Measurements from ENCODE around the gene GSS.
A peak's percentile ranks its signal among the peaks of the same experiment; 100 is the strongest.

The GSS gene

GRCh38 chr20:34978092-34978744 lies 22.6 kb upstream of the GSS start:
- no peak for DNase-seq

GRCh38 chr20:34977365-34978091 lies 21.9 kb upstream of the GSS start:
- DNase-seq = no peak

DNA sequence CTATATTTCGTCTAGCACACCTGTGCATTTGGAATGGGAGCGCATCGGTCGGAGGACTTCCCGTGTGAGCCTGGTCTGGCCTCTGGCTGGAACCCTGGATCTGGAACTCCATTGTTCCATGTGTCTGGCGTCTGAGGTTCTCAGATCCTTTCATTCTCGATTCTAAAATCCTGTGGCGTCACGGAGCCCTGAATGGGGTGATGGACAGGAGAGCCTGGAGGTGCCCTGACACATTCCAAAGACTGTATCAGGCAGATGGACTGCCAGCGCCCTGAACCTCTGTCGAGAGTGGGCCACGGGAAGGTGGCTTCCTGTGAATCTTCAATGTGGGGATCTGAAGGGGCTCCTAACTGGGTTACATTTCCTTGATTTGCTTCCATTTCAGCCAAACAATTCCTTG lies 20.7 kb upstream of the GSS start:
- no peak for DNase-seq

DNA sequence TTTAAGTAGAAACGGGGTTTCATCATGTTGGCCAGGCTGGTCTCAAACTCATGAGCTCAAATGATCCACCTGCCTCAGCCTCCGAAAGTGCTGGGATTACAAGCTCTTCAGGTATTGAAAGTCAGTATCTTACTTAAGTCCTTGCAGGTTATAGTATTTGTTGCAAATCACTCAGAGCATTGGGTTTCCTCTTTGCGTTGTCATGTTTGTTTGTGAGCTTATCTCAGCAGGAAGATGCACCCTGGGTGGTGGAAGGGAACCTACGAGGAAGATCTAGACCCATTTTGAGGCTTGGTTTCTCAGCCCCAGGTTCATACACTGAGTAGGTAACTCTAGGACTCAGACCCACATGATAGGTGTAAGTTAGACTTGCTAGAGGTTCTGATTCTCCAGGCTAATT lies 18.6 kb upstream of the GSS start:
- DNase-seq = no peak

DNA sequence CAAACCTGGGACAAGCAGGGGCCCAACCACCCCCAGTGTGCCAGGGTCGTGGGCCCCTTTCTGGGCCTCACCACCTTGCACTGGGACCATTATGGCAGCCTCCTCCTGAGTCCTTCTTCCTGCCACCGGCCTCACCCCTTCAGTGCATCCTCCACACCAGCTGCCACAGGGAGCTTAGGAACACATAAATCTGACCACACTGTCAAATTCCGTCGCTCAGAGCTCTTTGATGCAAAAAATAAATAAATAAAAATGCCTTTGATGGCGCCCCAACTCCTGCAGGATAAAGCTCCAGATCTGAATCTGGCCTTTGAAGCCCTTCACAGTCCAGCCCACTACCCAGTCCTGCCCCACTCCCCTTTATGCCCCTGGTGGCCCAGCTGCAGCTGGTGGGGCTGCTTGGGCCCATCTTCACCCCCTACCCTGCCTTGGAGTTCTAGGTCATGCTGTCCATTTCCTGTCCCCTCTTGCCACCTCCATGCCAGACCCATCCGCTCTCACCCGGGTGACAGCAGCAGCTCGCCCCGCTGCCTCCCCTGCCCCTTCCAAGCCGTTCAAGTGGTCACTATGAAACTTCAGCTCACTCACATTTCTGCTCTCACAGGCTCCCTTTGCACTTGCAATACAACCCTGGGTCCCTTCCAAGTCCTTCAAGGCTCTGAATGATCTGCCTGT lies 16.1 kb upstream of the GSS start:
- no peak for DNase-seq

- DNase-seq = no peak
Measured at GRCh38 chr20:34970846-34971560, 15.4 kb upstream of the GSS start.

DNA sequence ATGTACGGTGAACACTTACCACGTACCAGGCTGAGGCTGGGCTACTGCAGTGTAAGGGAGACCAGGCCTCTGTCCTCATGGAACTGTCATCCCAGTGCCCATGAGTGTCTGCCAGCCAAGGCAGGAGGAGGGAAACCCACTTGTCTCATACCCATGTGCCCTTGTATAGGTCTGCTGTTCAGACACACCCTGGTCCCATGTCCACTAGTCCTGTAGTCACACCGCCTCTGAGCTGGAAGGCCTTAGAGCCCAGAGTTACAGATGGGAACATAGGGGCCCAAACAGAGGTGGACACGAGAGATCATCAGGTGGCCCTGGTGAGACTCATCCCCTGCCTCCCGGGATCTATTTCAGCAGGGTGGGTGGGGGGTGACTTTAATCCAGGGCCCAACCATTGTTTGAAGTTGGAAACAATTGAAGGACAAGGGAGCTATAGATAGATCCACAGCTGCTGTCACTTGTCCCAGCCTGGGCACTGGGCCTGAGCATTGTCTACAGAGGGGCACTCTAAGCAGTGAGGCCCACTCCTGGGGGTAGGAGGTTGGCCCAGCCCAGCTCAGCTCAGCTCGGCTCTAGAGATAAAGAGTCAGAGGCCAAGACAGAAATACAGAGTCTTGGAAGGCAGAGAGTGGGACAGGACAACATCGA lies 14.7 kb upstream of the GSS start:
- peak in 9 of 14 donors; percentile 18 to 58 (median 32) for DNase-seq

GRCh38 chr20:34968042-34968775 lies 12.6 kb upstream of the GSS start:
- no peak for DNase-seq

GRCh38 chr20:34967421-34967820 lies 11.8 kb upstream of the GSS start:
- DNase-seq = no peak

GRCh38 chr20:34965051-34965450 lies 9.4 kb upstream of the GSS start:
- no peak for DNase-seq

GRCh38 chr20:34964486-34964885 lies 8.9 kb upstream of the GSS start:
- DNase-seq = no peak

- no peak for DNase-seq
Measured at GRCh38 chr20:34956751-34957472, 1.3 kb upstream of the GSS start.

GRCh38 chr20:34956041-34956458 lies 444 bp upstream of the GSS start:
- no peak for DNase-seq

- DNase-seq = peak in 2 of 14 donors; percentile 52 to 71
Measured at GRCh38 chr20:34954904-34955230, 739 bp downstream of the GSS start.

DNA sequence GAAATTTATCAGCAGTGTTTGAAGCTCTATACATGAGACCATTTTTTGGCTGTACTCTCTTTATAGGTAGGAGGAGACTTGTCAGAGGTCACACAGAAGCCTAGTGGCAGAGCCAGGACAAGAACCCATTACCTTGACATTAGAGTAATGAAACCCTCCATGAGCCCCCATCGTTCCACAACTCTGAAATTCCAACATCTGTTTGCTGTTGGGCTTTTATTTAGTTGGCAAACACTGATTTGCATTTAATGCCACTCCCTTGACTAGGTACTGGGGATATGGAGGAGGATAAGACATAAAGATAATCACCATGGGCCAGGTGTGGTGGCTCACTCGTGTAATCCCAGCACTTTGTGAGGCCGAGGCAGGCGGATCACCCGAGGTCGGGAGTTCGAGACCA lies 1.6 kb downstream of the GSS start:
- DNase-seq = no peak

DNA sequence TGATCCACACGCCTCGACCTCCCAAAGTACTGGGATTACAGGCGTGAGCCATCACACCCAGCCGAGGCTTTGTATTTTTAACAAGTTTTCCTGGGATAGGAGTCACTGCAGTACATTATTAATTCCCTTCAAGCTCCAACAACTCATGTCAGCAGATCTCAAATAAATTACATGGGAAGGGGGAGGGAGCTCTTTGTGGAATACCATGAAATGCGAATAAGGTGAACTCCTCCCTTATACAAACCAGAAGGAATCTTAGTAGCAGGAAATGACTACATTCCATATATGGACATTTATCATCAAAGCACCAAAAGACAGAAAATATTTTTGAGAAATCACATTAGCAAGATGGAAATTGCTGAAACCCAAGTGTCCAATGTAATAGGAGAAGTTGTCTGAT lies 2.9 kb downstream of the GSS start:
- DNase-seq = no peak

DNA sequence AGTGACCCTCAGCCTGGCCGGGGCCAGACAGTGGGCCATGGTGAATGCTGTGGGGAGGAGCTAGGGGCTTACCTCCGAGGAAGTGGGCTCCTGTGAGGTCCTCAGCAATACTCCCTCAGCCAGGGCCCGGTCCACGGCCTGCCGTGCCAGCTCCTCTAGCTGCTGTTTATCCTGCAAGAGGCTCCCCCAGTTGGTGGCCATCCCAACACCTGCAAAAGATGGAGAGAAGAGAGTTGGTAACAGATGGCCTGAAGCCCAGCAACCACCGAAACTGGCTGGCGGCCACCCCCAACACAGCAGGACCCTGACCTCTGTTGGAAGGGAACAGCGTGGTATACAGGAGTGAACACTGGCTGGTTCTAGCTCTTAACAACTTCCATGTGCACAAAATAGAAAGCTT lies 4.0 kb downstream of the GSS start:
- no peak for DNase-seq

DNA sequence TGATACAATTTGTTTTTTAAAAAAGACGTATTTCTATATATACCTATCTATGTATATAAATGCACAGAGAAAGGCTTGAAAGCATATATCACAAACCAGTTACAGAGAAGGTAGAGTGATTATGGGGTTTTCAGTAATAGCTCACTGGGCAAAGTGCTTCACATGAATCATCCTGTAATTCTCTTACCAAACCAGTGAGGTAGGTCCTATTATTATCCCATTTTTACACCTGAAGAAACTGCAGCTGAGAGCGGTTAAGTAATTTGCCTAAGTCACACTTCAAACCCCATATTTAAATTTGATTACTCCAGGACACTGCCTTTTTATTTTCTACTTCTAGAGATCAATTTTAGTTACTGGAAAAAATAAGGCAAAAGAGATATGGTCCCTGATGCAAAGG lies 4.4 kb downstream of the GSS start:
- no peak for DNase-seq

DNA sequence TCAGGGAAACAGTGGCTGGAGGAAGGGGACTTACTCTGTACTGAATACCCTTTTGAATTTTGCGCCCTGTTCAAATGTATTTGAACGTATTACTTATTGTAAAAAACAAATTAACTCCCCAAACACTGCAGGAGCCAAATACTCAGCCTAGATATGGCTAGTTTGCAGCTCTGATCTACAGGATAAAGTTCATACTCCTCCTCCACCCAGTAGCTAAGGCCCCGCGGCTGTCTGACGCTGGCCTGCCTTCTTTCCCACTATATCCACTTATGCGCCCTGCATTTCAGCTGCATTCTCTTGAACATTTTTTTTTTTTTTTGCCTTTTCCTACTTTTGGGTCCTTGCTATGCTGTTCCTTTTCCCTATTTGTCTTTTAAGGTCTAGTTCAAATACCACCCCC lies 6.5 kb downstream of the GSS start:
- DNase-seq = no peak

DNA sequence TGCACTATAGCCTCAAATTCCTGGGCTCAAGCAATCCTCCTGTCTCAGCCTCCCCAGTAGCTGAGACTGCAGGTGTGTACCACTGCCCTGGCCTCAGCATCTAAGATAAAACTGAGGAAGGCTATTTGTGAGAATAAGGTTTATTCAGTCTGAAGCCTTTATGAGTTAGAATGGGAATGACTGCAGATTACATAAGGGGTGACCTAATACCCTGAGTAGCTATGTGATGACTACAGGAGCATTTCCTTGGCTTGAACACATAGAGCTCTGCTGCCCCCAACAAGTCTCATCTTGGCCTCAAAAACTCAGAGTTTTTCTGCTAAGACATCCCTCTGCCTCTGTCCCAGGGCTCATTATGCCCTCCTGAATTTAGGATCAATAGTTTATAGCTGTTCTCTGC lies 7.6 kb downstream of the GSS start:
- no peak for DNase-seq

DNA sequence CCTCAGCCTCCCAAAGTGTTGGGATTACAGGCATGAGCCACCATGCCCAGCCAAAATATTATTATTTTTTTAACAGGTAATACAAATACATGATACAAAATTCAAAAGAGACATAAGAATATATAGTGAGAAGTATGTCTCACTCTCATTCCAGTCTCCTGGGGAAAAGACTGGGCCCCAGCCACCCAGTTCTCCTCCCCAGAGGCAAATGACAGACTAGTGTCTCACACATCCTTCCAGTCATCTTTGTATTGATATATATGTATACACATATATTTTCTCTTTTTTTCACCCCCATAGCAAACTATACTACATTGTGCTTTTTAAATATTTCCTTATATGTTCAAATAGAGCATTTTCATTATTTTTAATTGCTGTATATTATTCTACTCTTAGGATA lies 8.3 kb downstream of the GSS start:
- no peak for DNase-seq
